GM19463 (cell line): ENCODE measurements around the gene C12orf56.

Experiments
- ATAC-seq: cut with Tn5 transposase; IDR thresholded peaks from one replicate; pipeline ENCODE4 v1.9.1; 2021; ENCODE audit warnings: mild to moderate bottlenecking, moderate library complexity; ENCODE audit not compliant: unreplicated experiment

C12orf56 gene

GRCh38 chr12:64390275-64390851 is at the start of gene C12orf56:
TSS of gene C12orf56 (minus strand) at chr12:64390758. CDS start at chr12:64390565, 193 bp downstream.
- ATAC-seq: no peak

GRCh38 chr12:64440100-64440499 is 49.5 kb upstream of the C12orf56 start:
- no peak for ATAC-seq

- no peak for ATAC-seq
Observed at GRCh38 chr12:64433915-64434314, 43.4 kb upstream of the C12orf56 start.

GRCh38 chr12:64431791-64432190 is 41.2 kb upstream of the C12orf56 start:
- no peak for ATAC-seq

- ATAC-seq: no peak
Observed at GRCh38 chr12:64430886-64431285, 40.3 kb upstream of the C12orf56 start.

- no peak for ATAC-seq
Observed at GRCh38 chr12:64428956-64429355, 38.4 kb upstream of the C12orf56 start.

GRCh38 chr12:64427988-64428387 is 37.4 kb upstream of the C12orf56 start:
- no peak for ATAC-seq

- ATAC-seq: no peak
Observed at GRCh38 chr12:64419696-64420095, 29.1 kb upstream of the C12orf56 start.

- ATAC-seq: no peak
Observed at GRCh38 chr12:64418209-64418608, 27.7 kb upstream of the C12orf56 start.

GRCh38 chr12:64413884-64414283 is 23.3 kb upstream of the C12orf56 start:
- ATAC-seq: no peak

- ATAC-seq: no peak
Observed at GRCh38 chr12:64412459-64412858, 21.9 kb upstream of the C12orf56 start.

GRCh38 chr12:64411427-64411826 is 20.9 kb upstream of the C12orf56 start:
- no peak for ATAC-seq

GRCh38 chr12:64407342-64408223 is 17.0 kb upstream of the C12orf56 start:
- no peak for ATAC-seq

GRCh38 chr12:64404470-64405256 is 14.1 kb upstream of the C12orf56 start:
- peak; percentile 24 for ATAC-seq

GRCh38 chr12:64403707-64404469 is 13.3 kb upstream of the C12orf56 start, which contains the start of gene XPOT:
TSS of gene XPOT (plus strand) at chr12:64404392. CDS start at chr12:64410036, 5,644 bp downstream.
- ATAC-seq: peak; percentile 93

- ATAC-seq: no peak
Observed at GRCh38 chr12:64402181-64402580, 11.6 kb upstream of the C12orf56 start.

- no peak for ATAC-seq
Observed at GRCh38 chr12:64400041-64400440, 9.5 kb upstream of the C12orf56 start.

- no peak for ATAC-seq
Observed at GRCh38 chr12:64395739-64396138, 5.2 kb upstream of the C12orf56 start.

GRCh38 chr12:64392221-64392620 is 1.7 kb upstream of the C12orf56 start:
- ATAC-seq: no peak

GRCh38 chr12:64389154-64389553 is 1.4 kb downstream of the C12orf56 start:
- ATAC-seq: no peak
